ENCODE measurements around the gene PTGIR.
"Not testable (repeated sequence)": the region's sequence is repeated elsewhere in the genome, so short reads cannot be mapped to it uniquely, and the experiment has no call there.

PTGIR gene

DNA sequence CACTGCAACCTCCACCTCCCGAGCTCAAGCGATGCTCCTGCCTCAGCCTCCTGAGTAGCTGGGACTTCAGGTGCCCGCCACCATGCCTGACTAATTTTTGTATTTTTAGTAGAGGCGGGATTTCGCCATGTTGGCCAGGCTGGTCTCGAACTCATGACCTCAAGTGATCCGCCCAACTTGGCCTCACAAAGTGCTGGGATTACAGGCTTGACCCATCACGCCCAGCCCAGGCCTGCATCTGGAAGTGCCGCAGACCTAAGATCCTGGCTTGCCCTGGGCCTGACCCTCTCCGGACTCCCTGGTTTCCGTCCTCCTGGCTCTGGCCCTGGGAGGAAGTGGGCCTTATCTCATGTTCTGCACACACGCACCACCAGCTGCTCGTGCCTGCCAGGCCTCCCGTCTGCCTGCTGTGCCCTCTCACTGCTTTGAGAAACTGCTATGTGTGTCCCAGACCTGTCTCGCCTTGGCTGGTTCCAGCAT lies 4.7 kb upstream of the PTGIR start:
- Histone ChIP-seq H3K36me3 (ENCODE audit: control insufficient read depth, insufficient read depth, low read length) (no peaks in the 10 kb centered on the region), H3K4me3 (replicated peaks; ENCODE audit: low read depth, low read length) (no peak overlapping the region), H3K27me3 (replicated peaks; ENCODE audit: control insufficient read depth, insufficient read depth, low read length) (no peaks in the 10 kb centered on the region; the same call in 1 of the 2 replicates)
- TF ChIP-seq, protein P1, sequence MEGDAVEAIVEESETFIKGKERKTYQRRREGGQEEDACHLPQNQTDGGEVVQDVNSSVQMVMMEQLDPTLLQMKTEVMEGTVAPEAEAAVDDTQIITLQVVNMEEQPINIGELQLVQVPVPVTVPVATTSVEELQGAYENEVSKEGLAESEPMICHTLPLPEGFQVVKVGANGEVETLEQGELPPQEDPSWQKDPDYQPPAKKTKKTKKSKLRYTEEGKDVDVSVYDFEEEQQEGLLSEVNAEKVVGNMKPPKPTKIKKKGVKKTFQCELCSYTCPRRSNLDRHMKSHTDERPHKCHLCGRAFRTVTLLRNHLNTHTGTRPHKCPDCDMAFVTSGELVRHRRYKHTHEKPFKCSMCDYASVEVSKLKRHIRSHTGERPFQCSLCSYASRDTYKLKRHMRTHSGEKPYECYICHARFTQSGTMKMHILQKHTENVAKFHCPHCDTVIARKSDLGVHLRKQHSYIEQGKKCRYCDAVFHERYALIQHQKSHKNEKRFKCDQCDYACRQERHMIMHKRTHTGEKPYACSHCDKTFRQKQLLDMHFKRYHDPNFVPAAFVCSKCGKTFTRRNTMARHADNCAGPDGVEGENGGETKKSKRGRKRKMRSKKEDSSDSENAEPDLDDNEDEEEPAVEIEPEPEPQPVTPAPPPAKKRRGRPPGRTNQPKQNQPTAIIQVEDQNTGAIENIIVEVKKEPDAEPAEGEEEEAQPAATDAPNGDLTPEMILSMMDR (IDR thresholded peaks at IDR 0.05; ENCODE audit: insufficient read depth, low read length, poor library complexity, severe bottlenecking): no peak
- DNase-seq (ENCODE audit: extremely low read depth, insufficient read length): no peak

DNA sequence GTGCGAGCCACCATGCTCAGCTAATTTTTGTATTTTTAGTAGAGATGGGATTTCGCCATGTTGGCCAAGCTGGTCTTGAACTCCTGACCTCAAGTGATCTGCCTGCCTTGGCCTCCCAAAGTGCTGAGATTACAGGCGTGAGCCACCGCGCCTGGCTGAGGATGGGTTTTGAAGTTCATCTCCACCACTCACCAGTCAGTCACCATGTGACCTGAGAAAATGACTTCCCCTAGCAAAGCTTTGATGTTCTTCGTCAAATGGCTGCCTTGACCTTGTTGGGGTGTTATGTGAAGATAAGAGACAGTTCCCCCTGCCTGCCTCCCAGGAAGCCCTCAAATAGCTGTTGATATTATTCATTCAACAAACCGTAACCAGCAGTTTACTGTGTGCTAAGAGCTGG lies 4.1 kb upstream of the PTGIR start:
- not testable (repeated sequence) for DNase-seq (ENCODE audit: extremely low read depth, insufficient read length); H3K4me3 ChIP-seq (replicated peaks; ENCODE audit: low read depth, low read length); H3K36me3 ChIP-seq (ENCODE audit: control insufficient read depth, insufficient read depth, low read length); H3K27me3 ChIP-seq (replicated peaks; ENCODE audit: control insufficient read depth, insufficient read depth, low read length)

DNA sequence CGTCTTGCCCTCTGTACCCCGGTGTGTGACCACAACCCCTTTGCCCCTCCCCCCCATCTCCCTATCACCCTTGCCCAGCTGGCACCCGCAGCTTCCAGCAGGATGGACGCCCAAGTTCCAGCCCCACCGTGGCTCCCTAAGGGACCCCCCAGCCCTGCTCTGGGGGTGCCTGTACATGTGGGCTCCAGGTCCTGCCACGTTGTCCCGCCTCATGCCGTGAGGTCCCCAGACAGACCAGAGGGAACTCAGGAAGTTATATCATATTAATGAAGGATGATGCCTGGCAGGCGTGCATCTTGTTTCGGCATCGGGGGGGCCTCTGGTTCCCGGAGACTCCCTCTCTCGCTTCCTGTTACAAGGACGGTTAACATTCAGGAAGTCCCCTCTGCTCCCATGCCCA lies 1.6 kb upstream of the PTGIR start:
- TF ChIP-seq, protein P1 (IDR thresholded peaks at IDR 0.05; ENCODE audit: insufficient read depth, low read length, poor library complexity, severe bottlenecking): no peak
- Histone ChIP-seq H3K27me3 (replicated peaks; ENCODE audit: control insufficient read depth, insufficient read depth, low read length) (no peaks in the 10 kb centered on the region), H3K4me3 (replicated peaks; ENCODE audit: low read depth, low read length) (no peak overlapping the region), H3K36me3 (ENCODE audit: control insufficient read depth, insufficient read depth, low read length) (no peaks in the 10 kb centered on the region; the same call in 1 of the 2 replicates)
- no peak for DNase-seq (ENCODE audit: extremely low read depth, insufficient read length)

DNA sequence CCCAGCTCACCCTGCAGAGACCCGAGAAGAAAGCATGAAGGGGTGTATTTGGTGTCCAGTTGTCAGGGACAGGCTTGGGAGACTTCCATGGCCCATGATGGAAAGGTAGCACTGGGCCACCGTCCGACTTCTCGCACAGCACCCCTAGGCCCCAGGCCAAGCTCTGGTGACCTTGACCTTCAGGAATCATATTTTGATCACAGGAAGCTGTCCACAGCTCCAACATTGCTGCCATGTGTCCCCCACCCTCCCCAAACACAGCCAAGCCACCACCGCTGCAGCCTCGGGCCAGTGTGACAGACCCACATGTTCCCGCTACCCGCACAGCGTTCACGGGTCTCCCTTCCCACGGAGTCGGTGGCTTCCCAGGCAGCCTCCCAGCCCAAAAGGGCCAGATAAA lies 842 bp upstream of the PTGIR start:
- TF ChIP-seq, protein P1 (IDR thresholded peaks at IDR 0.05; ENCODE audit: insufficient read depth, low read length, poor library complexity, severe bottlenecking): no peak
- Histone ChIP-seq H3K36me3 (ENCODE audit: control insufficient read depth, insufficient read depth, low read length) (peaks cover 3% of the 10 kb centered on the region; the same call in 1 of the 2 replicates), H3K27me3 (replicated peaks; ENCODE audit: control insufficient read depth, insufficient read depth, low read length) (no peaks in the 10 kb centered on the region), H3K4me3 (replicated peaks; ENCODE audit: low read depth, low read length) (no peak overlapping the region)
- no peak for DNase-seq (ENCODE audit: extremely low read depth, insufficient read length)

DNA sequence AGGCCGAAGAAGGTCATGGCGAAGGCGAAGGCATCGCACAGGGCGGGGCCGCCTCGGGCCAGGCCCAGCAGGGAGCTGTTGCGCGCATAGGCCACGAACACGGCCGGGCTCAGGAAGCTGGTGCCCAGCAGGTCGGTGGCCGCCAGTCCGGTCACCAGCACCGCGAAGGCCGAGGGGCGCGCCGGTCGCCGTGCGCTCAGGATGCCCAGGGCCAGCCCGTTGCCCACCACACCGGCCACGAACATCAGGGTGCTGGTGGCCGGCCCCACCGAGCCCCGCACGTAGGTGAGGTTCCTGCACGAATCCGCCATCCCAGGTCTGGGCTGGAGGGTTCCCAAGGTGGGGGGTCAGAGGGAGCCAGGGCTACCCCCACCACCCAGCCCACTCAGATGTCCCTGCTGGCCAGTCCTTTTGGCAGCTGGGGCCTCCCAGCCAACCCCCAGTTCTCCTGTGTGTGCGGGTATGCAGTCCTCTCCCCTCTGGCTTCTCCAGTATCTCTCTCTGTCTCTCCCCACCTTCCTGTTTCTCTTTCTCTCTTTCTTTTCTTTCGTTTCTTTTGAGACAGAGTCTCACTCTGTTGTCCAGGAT lies 880 bp downstream of the PTGIR start:
- TF ChIP-seq, protein P1 (IDR thresholded peaks at IDR 0.05; ENCODE audit: insufficient read depth, low read length, poor library complexity, severe bottlenecking): no peak
- Histone ChIP-seq H3K36me3 (ENCODE audit: control insufficient read depth, insufficient read depth, low read length) (peaks cover 3% of the 10 kb centered on the region; the same call in 1 of the 2 replicates), H3K27me3 (replicated peaks; ENCODE audit: control insufficient read depth, insufficient read depth, low read length) (no peaks in the 10 kb centered on the region), H3K4me3 (replicated peaks; ENCODE audit: low read depth, low read length) (peak overlapping the region; percentile 57)
- DNase-seq (ENCODE audit: extremely low read depth, insufficient read length): no peak

DNA sequence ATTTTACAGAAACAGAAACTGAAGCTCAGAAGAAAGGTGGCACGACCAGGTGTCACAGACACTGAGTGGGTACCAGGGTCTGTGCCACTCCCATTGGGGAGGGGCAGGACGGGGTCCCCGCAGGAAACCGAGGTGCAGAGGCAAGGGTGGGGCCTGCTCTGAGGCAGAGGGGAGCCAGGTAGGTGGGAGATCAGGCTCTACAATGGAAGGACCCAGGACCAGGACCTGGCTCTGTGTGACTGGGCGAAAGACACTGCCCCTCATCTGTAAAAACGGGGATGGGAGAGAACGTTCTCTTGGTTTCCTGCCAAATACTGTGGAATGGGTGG lies 2.8 kb downstream of the PTGIR start:
- Histone ChIP-seq H3K27me3 (replicated peaks; ENCODE audit: control insufficient read depth, insufficient read depth, low read length) (no peaks in the 10 kb centered on the region), H3K36me3 (ENCODE audit: control insufficient read depth, insufficient read depth, low read length) (peaks cover 3% of the 10 kb centered on the region; the same call in 1 of the 2 replicates), H3K4me3 (replicated peaks; ENCODE audit: low read depth, low read length) (peak overlapping the region; percentile 43)
- TF ChIP-seq, protein P1 (IDR thresholded peaks at IDR 0.05; ENCODE audit: insufficient read depth, low read length, poor library complexity, severe bottlenecking): no peak
- DNase-seq (ENCODE audit: extremely low read depth, insufficient read length): no peak

All from GM06990 (cell line).